OCI-LY1 (cell line): ENCODE results near the gene VSIG4.

Experiments used
- H2AFZ ChIP-seq: fragments of 200-600 bp; sonication (generic), shearing (Covaris generic); 2 replicates; pipeline ENCODE4 v1.6.0; 2014; ENCODE audit warnings: antibody characterized with exemption, mild to moderate bottlenecking, low read length
- H3F3A ChIP-seq: fragments of 200-600 bp; sonication (generic), shearing (Covaris generic); 2 replicates; pipeline ENCODE4 v1.6.0; 2014; ENCODE audit warnings: mild to moderate bottlenecking, antibody characterized with exemption, low read length, moderate library complexity; ENCODE audit not compliant: insufficient read depth
- H3K27ac ChIP-seq: fragments of 200-600 bp; sonication (generic); 2 replicates; pipeline ENCODE4 v1.5.1; 2014; ENCODE audit warnings: low read length, mixed run types, mild to moderate bottlenecking, low read depth; ENCODE audit not compliant: poor library complexity, severe bottlenecking
- H3K27me3 ChIP-seq: fragments of 200-600 bp; sonication (generic); 2 replicates; pipeline ENCODE4 v1.6.0; 2014; ENCODE audit warnings: antibody characterized with exemption, mild to moderate bottlenecking, low read length, moderate library complexity; ENCODE audit not compliant: insufficient read depth
- H3K36me3 ChIP-seq: fragments of 200-600 bp; sonication (generic); 2 replicates; pipeline ENCODE4 v1.6.1; 2014; ENCODE audit warnings: mild to moderate bottlenecking, antibody characterized with exemption, low read length, moderate library complexity, mixed read lengths; ENCODE audit not compliant: insufficient read depth
- H3K4me1 ChIP-seq: fragments of 200-600 bp; sonication (generic); 2 replicates; pipeline ENCODE4 v1.5.1; 2014; ENCODE audit warnings: mild to moderate bottlenecking, low read length, moderate library complexity; ENCODE audit not compliant: insufficient read depth, severe bottlenecking
- H3K4me2 ChIP-seq: fragments of 200-600 bp; sonication (generic), shearing (Covaris generic); 2 replicates; pipeline ENCODE4 v1.6.1; 2014; ENCODE audit warnings: low read length
- H3K4me3 ChIP-seq: fragments of 200-600 bp; sonication (generic); 2 replicates; pipeline ENCODE4 v1.5.1; 2014; ENCODE audit warnings: low read length, low read depth, mild to moderate bottlenecking, mixed read lengths; ENCODE audit not compliant: poor library complexity, severe bottlenecking
- H3K79me2 ChIP-seq: fragments of 200-600 bp; shearing (Covaris generic); 2 replicates; pipeline ENCODE4 v1.6.1; 2016; ENCODE audit warnings: mixed run types, low read length, mixed read lengths; ENCODE audit not compliant: insufficient read depth
- H3K9ac ChIP-seq: fragments of 200-600 bp; sonication (generic), shearing (Covaris generic); 2 replicates; pipeline ENCODE4 v1.6.1; 2014; ENCODE audit warnings: mild to moderate bottlenecking, low read length, mixed read lengths
- H3K9me2 ChIP-seq: fragments of 200-600 bp; sonication (generic), shearing (Covaris generic); 2 replicates; pipeline ENCODE4 v1.6.1; 2014; ENCODE audit warnings: low read depth, mild to moderate bottlenecking, low read length, mixed read lengths
- H3K9me3 ChIP-seq: fragments of 200-600 bp; shearing (Covaris generic); 2 replicates; pipeline ENCODE4 v1.6.1; 2014; ENCODE audit warnings: low read length, mixed read lengths
- H4K20me1 ChIP-seq: fragments of 200-600 bp; sonication (generic), shearing (Covaris generic); 2 replicates; pipeline ENCODE4 v1.6.0; 2016; ENCODE audit warnings: mild to moderate bottlenecking, low read length; ENCODE audit not compliant: insufficient read depth
- CTCF ChIP-seq: fragments of 200-600 bp; sonication (generic), shearing (Covaris generic); IDR thresholded peaks from 2 replicates; pipeline ENCODE4 v1.5.1; 2017; ENCODE audit warnings: mild to moderate bottlenecking, antibody characterized with exemption, low read length, moderate library complexity, mixed read lengths
- EZH2 ChIP-seq: fragments of 200-600 bp; sonication (generic), shearing (Covaris generic); IDR thresholded peaks from 2 replicates; pipeline ENCODE4 v1.8.0; 2017; ENCODE audit warnings: borderline replicate concordance, mixed run types, mild to moderate bottlenecking, antibody characterized with exemption, low read length, moderate library complexity, mixed read lengths

Gene VSIG4

GRCh38 chrX:66014556-66014955 lies 25.3 kb downstream of the VSIG4 start:
- H3K4me1 ChIP-seq: peaks cover 68% of the 10 kb centered on the region
- no peak overlapping the region for H2AFZ ChIP-seq
- H3F3A ChIP-seq: no peaks in the 10 kb centered on the region
- H3K9me2 ChIP-seq: no peaks in the 10 kb centered on the region
- H3K36me3 ChIP-seq: no peaks in the 10 kb centered on the region
- TF ChIP-seq CTCF: no peak
- TF ChIP-seq EZH2: no peak
- no peaks in the 10 kb centered on the region for H3K27me3 ChIP-seq
- H3K4me3 ChIP-seq: no peak overlapping the region
- peak overlapping the region; percentile 89 for H3K27ac ChIP-seq
- no peak overlapping the region; the same call in 1 of the 2 replicates for H3K9ac ChIP-seq
- H3K9me3 ChIP-seq: no peaks in the 10 kb centered on the region
- no peaks in the 10 kb centered on the region for H3K79me2 ChIP-seq
- peak overlapping the region; percentile 62 for H3K4me2 ChIP-seq
- H4K20me1 ChIP-seq: no peaks in the 10 kb centered on the region

DNA sequence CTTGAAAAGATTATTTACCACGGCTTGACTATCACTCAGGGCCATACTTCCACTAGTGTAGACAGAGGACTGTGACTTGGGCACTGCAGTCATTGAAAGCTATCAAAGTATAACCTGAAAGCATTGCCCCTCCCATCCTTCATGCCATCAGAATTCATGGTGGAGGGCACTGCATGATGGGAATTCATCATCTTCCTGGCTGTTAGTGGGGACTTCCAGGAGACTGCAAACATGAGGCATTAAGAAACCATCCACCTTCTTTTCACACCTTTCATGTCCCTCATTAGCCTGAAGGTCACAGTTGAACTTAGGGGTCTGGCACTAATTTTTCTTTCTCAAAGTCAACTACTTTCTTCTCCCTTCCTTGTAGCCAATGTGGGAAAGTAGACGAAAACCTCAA lies 25.8 kb downstream of the VSIG4 start:
- Histone ChIP-seq H3K9ac (no peak overlapping the region), H3K27ac (peak overlapping the region; percentile 89), H2AFZ (no peak overlapping the region), H3K9me2 (no peaks in the 10 kb centered on the region), H3K4me2 (no peak overlapping the region; the same call in 1 of the 2 replicates), H3K27me3 (no peaks in the 10 kb centered on the region), H3K9me3 (no peaks in the 10 kb centered on the region), H4K20me1 (no peaks in the 10 kb centered on the region), H3K36me3 (no peaks in the 10 kb centered on the region), H3F3A (no peaks in the 10 kb centered on the region), H3K4me1 (peaks cover 68% of the 10 kb centered on the region), H3K79me2 (no peaks in the 10 kb centered on the region), H3K4me3 (no peak overlapping the region)
- TF ChIP-seq CTCF (no peak), EZH2 (no peak)

DNA sequence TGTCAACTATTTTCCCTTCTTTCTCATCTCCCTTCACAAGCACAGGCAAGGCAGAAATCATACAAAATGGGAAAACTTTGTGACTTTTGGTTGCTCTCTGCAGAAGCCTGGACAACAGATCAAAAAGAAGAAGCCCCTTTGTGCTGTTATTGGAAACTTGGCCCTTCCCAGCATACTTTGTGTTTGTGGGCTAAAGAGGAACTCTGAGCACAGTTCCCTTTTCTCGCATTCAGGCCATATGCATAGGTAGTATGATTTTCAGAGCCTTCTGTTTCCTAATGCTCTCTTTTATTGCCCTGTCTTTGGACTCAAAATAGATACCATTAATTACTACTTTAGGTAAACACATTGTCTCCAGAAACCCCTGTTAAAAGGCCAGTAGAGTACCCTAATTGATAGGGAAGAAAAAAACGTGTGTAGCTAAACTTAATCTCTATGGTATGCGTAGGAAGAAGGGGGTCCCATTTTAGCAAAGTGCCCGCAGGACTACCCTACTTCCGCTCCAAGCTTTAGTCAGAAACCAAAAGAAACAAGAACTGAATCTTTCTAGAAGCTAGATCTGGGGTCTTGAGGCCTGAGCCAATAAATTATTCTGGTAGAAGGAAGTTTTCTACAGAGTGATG lies 26.6 kb downstream of the VSIG4 start:
- H3K9me3 ChIP-seq: no peaks in the 10 kb centered on the region
- no peak overlapping the region for H3K4me3 ChIP-seq
- H3K27ac ChIP-seq: peak overlapping the region; percentile 89
- peak overlapping the region; percentile 16; the same call in 1 of the 2 replicates for H3K9ac ChIP-seq
- H3K36me3 ChIP-seq: no peaks in the 10 kb centered on the region
- H3K79me2 ChIP-seq: no peaks in the 10 kb centered on the region
- no peaks in the 10 kb centered on the region for H3K9me2 ChIP-seq
- H3K27me3 ChIP-seq: no peaks in the 10 kb centered on the region
- no peaks in the 10 kb centered on the region for H4K20me1 ChIP-seq
- no peak overlapping the region for H2AFZ ChIP-seq
- TF ChIP-seq EZH2 (no peak), CTCF (no peak)
- no peaks in the 10 kb centered on the region for H3F3A ChIP-seq
- peak overlapping the region; percentile 16; the same call in 1 of the 2 replicates for H3K4me2 ChIP-seq
- H3K4me1 ChIP-seq: peaks cover 68% of the 10 kb centered on the region
